SK-N-SH treated with all-trans-retinoic acid at 6 μM for 48 hours (cell line): Measurements from ENCODE around the gene ACBD6.

Experiments
- ARNTL ChIP-seq: fragments of 450-650 bp; formaldehyde crosslinking; IDR thresholded peaks from 2 replicates; pipeline ENCODE4 v1.5.0; 2020; ENCODE audit warnings: low read depth, mild to moderate bottlenecking, moderate library complexity, borderline replicate concordance
- BACH2 ChIP-seq: fragments of 250-450 bp; sonication (Bioruptor Pico); IDR thresholded peaks from 2 replicates; pipeline ENCODE4 v1.9.0; 2021; ENCODE audit warnings: mild to moderate bottlenecking, borderline replicate concordance
- TOX ChIP-seq: fragments of 250-450 bp; sonication (Bioruptor Pico); IDR thresholded peaks from 2 replicates; pipeline ENCODE4 v1.8.0; 2021; ENCODE audit warnings: mild to moderate bottlenecking, moderate library complexity, borderline replicate concordance
- TF ChIP-seq, protein P1 (sequence below): fragments of 250-450 bp; sonication (Bioruptor Pico); IDR thresholded peaks from 2 replicates; pipeline ENCODE4 v1.5.1; 2020; ENCODE audit warnings: low read depth, mild to moderate bottlenecking, moderate library complexity

DNA sequence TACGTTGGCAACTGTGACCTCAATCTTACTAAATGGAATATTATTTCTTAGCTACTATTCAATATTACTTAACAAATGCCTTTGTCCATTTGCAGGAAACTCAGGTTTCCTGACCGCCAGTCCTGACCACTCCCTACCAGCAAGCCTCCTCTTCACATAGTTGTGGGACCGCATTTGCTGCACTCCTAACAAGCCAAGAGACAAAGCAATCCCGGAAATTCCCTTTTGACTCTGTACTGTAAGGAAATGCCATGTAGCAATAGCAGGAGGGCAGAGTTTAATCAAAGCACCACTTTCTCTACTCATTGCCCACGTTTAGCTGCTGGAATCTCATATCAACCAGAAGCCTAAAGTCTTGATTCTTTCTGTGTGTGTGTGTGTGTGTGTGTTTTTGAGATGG is 28.1 kb upstream of the ACBD6 start:
- TF ChIP-seq TOX (no peak), BACH2 (CRISPR knock-in tag) (no peak), ARNTL (no peak)
- TF ChIP-seq, protein P1, sequence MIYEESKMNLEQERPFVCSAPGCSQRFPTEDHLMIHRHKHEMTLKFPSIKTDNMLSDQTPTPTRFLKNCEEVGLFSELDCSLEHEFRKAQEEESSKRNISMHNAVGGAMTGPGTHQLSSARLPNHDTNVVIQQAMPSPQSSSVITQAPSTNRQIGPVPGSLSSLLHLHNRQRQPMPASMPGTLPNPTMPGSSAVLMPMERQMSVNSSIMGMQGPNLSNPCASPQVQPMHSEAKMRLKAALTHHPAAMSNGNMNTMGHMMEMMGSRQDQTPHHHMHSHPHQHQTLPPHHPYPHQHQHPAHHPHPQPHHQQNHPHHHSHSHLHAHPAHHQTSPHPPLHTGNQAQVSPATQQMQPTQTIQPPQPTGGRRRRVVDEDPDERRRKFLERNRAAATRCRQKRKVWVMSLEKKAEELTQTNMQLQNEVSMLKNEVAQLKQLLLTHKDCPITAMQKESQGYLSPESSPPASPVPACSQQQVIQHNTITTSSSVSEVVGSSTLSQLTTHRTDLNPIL (CRISPR knock-in tag) = no peak
